Activated CD4-positive, alpha-beta T cell treated with anti-CD3 and anti-CD28 coated beads for 36 hours (primary cell): ENCODE data around the gene TMSB10. TPM values are rescaled to one million over a fixed set of nuclear protein-coding genes. Genes with fewer than 3 reads are reported as not detected.
"Not testable (repeated sequence)": the region's sequence is repeated elsewhere in the genome, so short reads cannot be mapped to it uniquely, and the experiment has no call there.

Source experiments
- ATAC-seq: fragments of 200-7000 bp; cut with Tn5 transposase; one replicate; pipeline ENCODE4 v1.10.0; 2021; ENCODE audit warnings: mild to moderate bottlenecking, moderate library complexity
- CTCF ChIA-PET: fragments of 350-600 bp; sonication (Branson Sonifier 250); formaldehyde crosslinking; loops from one replicate; lab custom pipeline; 2021; ENCODE audit warnings: antibody characterized with exemption; lab: Charles Lee
- POLR2A ChIA-PET: fragments of 350-600 bp; sonication (Branson Sonifier 250); formaldehyde crosslinking; loops from one replicate; lab custom pipeline; 2021; ENCODE audit warnings: antibody characterized with exemption, inconsistent platforms; lab: Charles Lee
- DNase-seq: peaks from one replicate; pipeline ENCODE4 v3.0.0-alpha.2; 2020
- H3K27ac Mint-ChIP-seq: one replicate; pipeline ENCODE4 v1.8.0; 2021; ENCODE audit warnings: mixed read lengths
- H3K27me3 Mint-ChIP-seq: one replicate; pipeline ENCODE4 v1.8.0; 2021; ENCODE audit warnings: mixed read lengths
- H3K36me3 Mint-ChIP-seq: one replicate; pipeline ENCODE4 v1.8.0; 2021; ENCODE audit warnings: low read depth, mixed read lengths
- H3K4me1 Mint-ChIP-seq: one replicate; pipeline ENCODE4 v1.8.0; 2021; ENCODE audit warnings: mixed read lengths
- H3K4me3 Mint-ChIP-seq: one replicate; pipeline ENCODE4 v1.8.0; 2021; ENCODE audit warnings: mild to moderate bottlenecking, moderate library complexity, mixed read lengths
- H3K9me3 Mint-ChIP-seq: one replicate; pipeline ENCODE4 v1.8.0; 2021; ENCODE audit warnings: low read depth, mixed read lengths
- intact Hi-C, 2 experiments: fragments of 100-400 bp; cut with DNase I in 1 of 2; cut with micrococcal nuclease in 1 of 2; formaldehyde crosslinking; loops; one replicate each; pipeline versions ENCODE4 v1.14.2 to v1.15.1; 2022 to 2024; cut with DNase I, micrococcal nuclease
- total RNA-seq, 2 experiments: library from RNA; stranded (reverse); gene quantifications; one replicate each; pipeline ENCODE4 v1.2.3, GENCODE V29; 2021

Gene TMSB10
- total RNA-seq, 2 experiments from 2014 or later, result 2,345 to 2,742 TPM

- H3K27ac Mint-ChIP-seq, H3K9me3 Mint-ChIP-seq, DNase-seq, ATAC-seq, H3K27me3 Mint-ChIP-seq, intact Hi-C loops, H3K4me3 Mint-ChIP-seq, POLR2A ChIA-PET: not testable (repeated sequence)
- CTCF ChIA-PET, result interaction anchor here (0.6 to 4.4 kb wide), 4 partner anchors 11 to 62 kb away, joined by 3 to 25 read pairs (median 5); no protein-coding TSS in a partner anchor
- Mint-ChIP-seq H3K36me3 (peaks cover 32% of the 10 kb centered on the region), H3K4me1 (peaks cover 78% of the 10 kb centered on the region)
These were observed 37.1 kb upstream of the TMSB10 start for GRCh38 chr2:84868327-84868726.

GRCh38 chr2:84870306-84870705 lies 35.1 kb upstream of the TMSB10 start:
- DNase-seq (no peak), ATAC-seq (no peak)
- Mint-ChIP-seq H3K9me3 (peaks cover 5% of the 10 kb centered on the region), H3K4me1 (peaks cover 79% of the 10 kb centered on the region), H3K36me3 (peaks cover 49% of the 10 kb centered on the region), H3K27me3 (no peaks in the 10 kb centered on the region), H3K4me3 (no peak overlapping the region), H3K27ac (peak overlapping the region; percentile 22)
- intact Hi-C loops, result no loop called here
- ChIA-PET POLR2A (interaction anchor here (0.5 to 0.7 kb wide), 2 partner anchors 68 to 105 kb away, joined by 4 to 10 read pairs; no protein-coding TSS in a partner anchor), CTCF (interaction anchor here (0.6 to 4.4 kb wide), 4 partner anchors 12 to 241 kb away, joined by 3 to 25 read pairs (median 6); no protein-coding TSS in a partner anchor)

GRCh38 chr2:84872691-84873090 lies 32.8 kb upstream of the TMSB10 start:
- ATAC-seq, H3K27me3 Mint-ChIP-seq, H3K27ac Mint-ChIP-seq, POLR2A ChIA-PET, H3K4me3 Mint-ChIP-seq, DNase-seq, intact Hi-C loops, H3K9me3 Mint-ChIP-seq: not testable (repeated sequence)
- Mint-ChIP-seq H3K4me1 (peaks cover 80% of the 10 kb centered on the region), H3K36me3 (peaks cover 52% of the 10 kb centered on the region)
- CTCF ChIA-PET, result interaction anchor here (0.8 to 4.4 kb wide), 3 partner anchors 10 to 53 kb away, joined by 3 to 25 read pairs (median 7); no protein-coding TSS in a partner anchor

- H3K4me1 Mint-ChIP-seq, result peaks cover 82% of the 10 kb centered on the region
- ChIA-PET POLR2A (no interaction called here), CTCF (interaction anchor here (0.8 to 1.9 kb wide), 2 partner anchors 9 to 10 kb away, joined by 3 to 7 read pairs; no protein-coding TSS in a partner anchor)
- peak overlapping the region; percentile 74 for H3K27ac Mint-ChIP-seq
- DNase-seq, result no peak
- no peaks in the 10 kb centered on the region for H3K27me3 Mint-ChIP-seq
- ATAC-seq, result peak; percentile 30
- no peak overlapping the region for H3K4me3 Mint-ChIP-seq
- intact Hi-C loops, result no loop called here
- H3K9me3 Mint-ChIP-seq, result peaks cover 4% of the 10 kb centered on the region
- H3K36me3 Mint-ChIP-seq, result peaks cover 47% of the 10 kb centered on the region
These were observed 32.1 kb upstream of the TMSB10 start for GRCh38 chr2:84873350-84873749.

GRCh38 chr2:84874381-84875212 lies 30.9 kb upstream of the TMSB10 start:
- H3K27ac Mint-ChIP-seq, result peak overlapping the region; percentile 95
- peaks cover 4% of the 10 kb centered on the region for H3K9me3 Mint-ChIP-seq
- H3K4me1 Mint-ChIP-seq, result peaks cover 85% of the 10 kb centered on the region
- ATAC-seq, result peak; percentile 20
- peaks cover 40% of the 10 kb centered on the region for H3K36me3 Mint-ChIP-seq
- peak; percentile 40 for DNase-seq
- H3K4me3 Mint-ChIP-seq, result no peak overlapping the region
- intact Hi-C loops, result no loop called here
- ChIA-PET CTCF (interaction anchor here (0.6 to 3.2 kb wide), 2 partner anchors 25 to 51 kb away, joined by 3 to 23 read pairs; no protein-coding TSS in a partner anchor), POLR2A (no interaction called here)
- H3K27me3 Mint-ChIP-seq, result no peaks in the 10 kb centered on the region

GRCh38 chr2:84875213-84875560 lies 30.3 kb upstream of the TMSB10 start:
- DNase-seq (no peak), ATAC-seq (no peak)
- intact Hi-C loops, result no loop called here
- ChIA-PET CTCF (interaction anchor here (0.7 to 3.2 kb wide), 3 partner anchors 51 to 108 kb away, joined by 3 to 23 read pairs (median 3); no protein-coding TSS in a partner anchor), POLR2A (no interaction called here)
- H3K9me3 Mint-ChIP-seq, result peaks cover 4% of the 10 kb centered on the region
- H3K4me1 Mint-ChIP-seq, result peaks cover 80% of the 10 kb centered on the region
- H3K4me3 Mint-ChIP-seq, result no peak overlapping the region
- H3K27ac Mint-ChIP-seq, result peak overlapping the region; percentile 95
- no peaks in the 10 kb centered on the region for H3K27me3 Mint-ChIP-seq
- H3K36me3 Mint-ChIP-seq, result peaks cover 36% of the 10 kb centered on the region

GRCh38 chr2:84875619-84876018 lies 29.8 kb upstream of the TMSB10 start:
- POLR2A ChIA-PET, DNase-seq, H3K9me3 Mint-ChIP-seq, ATAC-seq, intact Hi-C loops, H3K27me3 Mint-ChIP-seq, H3K4me3 Mint-ChIP-seq: not testable (repeated sequence)
- Mint-ChIP-seq H3K4me1 (peaks cover 76% of the 10 kb centered on the region), H3K36me3 (peaks cover 32% of the 10 kb centered on the region), H3K27ac (peak overlapping the region; percentile 95)
- CTCF ChIA-PET, result interaction anchor here (0.7 to 3.2 kb wide), 4 partner anchors 50 to 135 kb away, joined by 3 to 23 read pairs (median 4); no protein-coding TSS in a partner anchor

GRCh38 chr2:84876369-84876768 lies 29.1 kb upstream of the TMSB10 start:
- POLR2A ChIA-PET, result no interaction called here
- CTCF ChIA-PET, result interaction anchor here (0.7 to 3.2 kb wide), 5 partner anchors 12 to 135 kb away, joined by 3 to 23 read pairs (median 4); no protein-coding TSS in a partner anchor
- H3K27ac Mint-ChIP-seq, result peak overlapping the region; percentile 97
- ATAC-seq (no peak), DNase-seq (no peak)
- no peaks in the 10 kb centered on the region for H3K27me3 Mint-ChIP-seq
- intact Hi-C loops, result no loop called here
- H3K4me1 Mint-ChIP-seq, result peaks cover 70% of the 10 kb centered on the region
- peaks cover 4% of the 10 kb centered on the region for H3K9me3 Mint-ChIP-seq
- H3K4me3 Mint-ChIP-seq, result no peak overlapping the region
- H3K36me3 Mint-ChIP-seq, result peaks cover 31% of the 10 kb centered on the region

GRCh38 chr2:84878459-84878858 lies 27.0 kb upstream of the TMSB10 start:
- intact Hi-C loops, result no loop called here
- ChIA-PET POLR2A (interaction anchor here (0.6 to 1.9 kb wide), 4 partner anchors 40 to 164 kb away, joined by 3 to 7 read pairs (median 3); no protein-coding TSS in a partner anchor), CTCF (interaction anchor here (0.5 to 5.6 kb wide), 3 partner anchors 10 to 47 kb away, joined by 3 to 45 read pairs (median 7); no protein-coding TSS in a partner anchor)
- DNase-seq, result no peak
- H3K27ac Mint-ChIP-seq, result peak overlapping the region; percentile 97
- no peak for ATAC-seq
- H3K9me3 Mint-ChIP-seq, result peaks cover 4% of the 10 kb centered on the region
- peak overlapping the region; percentile 82 for H3K4me3 Mint-ChIP-seq
- H3K27me3 Mint-ChIP-seq, result no peaks in the 10 kb centered on the region
- H3K4me1 Mint-ChIP-seq, result peaks cover 70% of the 10 kb centered on the region
- peaks cover 24% of the 10 kb centered on the region for H3K36me3 Mint-ChIP-seq

GRCh38 chr2:84878896-84879583 lies 26.4 kb upstream of the TMSB10 start:
- Mint-ChIP-seq H3K4me1 (peaks cover 67% of the 10 kb centered on the region), H3K36me3 (peaks cover 21% of the 10 kb centered on the region), H3K27ac (peak overlapping the region; percentile 97), H3K9me3 (peaks cover 4% of the 10 kb centered on the region), H3K27me3 (no peaks in the 10 kb centered on the region), H3K4me3 (peak overlapping the region; percentile 82)
- no peak for ATAC-seq
- intact Hi-C loops, result no loop called here
- ChIA-PET CTCF (interaction anchor here (0.7 to 5.6 kb wide), 5 partner anchors 11 to 46 kb away, joined by 4 to 45 read pairs (median 7); no protein-coding TSS in a partner anchor), POLR2A (interaction anchor here (0.9 to 1.9 kb wide), 3 partner anchors 10 to 47 kb away, joined by 4 to 7 read pairs (median 7); no protein-coding TSS in a partner anchor)
- DNase-seq, result no peak
